SK-N-SH treated with all-trans-retinoic acid at 6 μM for 48 hours (cell line): ENCODE results near the gene VAMP1.

Source experiments
- ATAC-seq: fragments of 200-7000 bp; cut with Tn5 transposase; 3 replicates; pipeline ENCODE4 v1.9.1; 2020; ENCODE audit warnings: mild to moderate bottlenecking, moderate library complexity
- ARNTL ChIP-seq: fragments of 450-650 bp; formaldehyde crosslinking; IDR thresholded peaks from 2 replicates; pipeline ENCODE4 v1.5.0; 2020; ENCODE audit warnings: low read depth, mild to moderate bottlenecking, moderate library complexity, borderline replicate concordance
- BACH2 ChIP-seq: fragments of 250-450 bp; sonication (Bioruptor Pico); IDR thresholded peaks from 2 replicates; pipeline ENCODE4 v1.9.0; 2021; ENCODE audit warnings: mild to moderate bottlenecking, borderline replicate concordance
- CSDC2 ChIP-seq: fragments of 250-450 bp; sonication (Bioruptor Pico); IDR thresholded peaks from 2 replicates; pipeline ENCODE4 v1.5.0; 2020; ENCODE audit warnings: mild to moderate bottlenecking, moderate library complexity
- ESRRG ChIP-seq: fragments of 250-450 bp; sonication (Bioruptor Pico); IDR thresholded peaks from 2 replicates; pipeline ENCODE4 v1.6.1; 2021; ENCODE audit warnings: mild to moderate bottlenecking
- GLIS3 ChIP-seq: fragments of 250-450 bp; sonication (Bioruptor Pico); IDR thresholded peaks from 2 replicates; pipeline ENCODE4 v1.5.0; 2020; ENCODE audit warnings: mild to moderate bottlenecking, moderate library complexity
- ISL1 ChIP-seq: fragments of 250-450 bp; sonication (Bioruptor Pico); IDR thresholded peaks from 2 replicates; pipeline ENCODE4 v2.1.2; 2022; ENCODE audit warnings: mild to moderate bottlenecking, moderate library complexity
- OSR1 ChIP-seq: fragments of 250-450 bp; sonication (Bioruptor Pico); IDR thresholded peaks from 2 replicates; pipeline ENCODE4 v1.8.0; 2022; ENCODE audit warnings: moderate library complexity, mild to moderate bottlenecking, inconsistent platforms
- PPARA ChIP-seq: fragments of 250-450 bp; sonication (Bioruptor Pico); IDR thresholded peaks from 2 replicates; pipeline ENCODE4 v1.5.0; 2020; ENCODE audit warnings: mild to moderate bottlenecking, borderline replicate concordance
- RARB ChIP-seq: fragments of 250-450 bp; sonication (Bioruptor Pico); IDR thresholded peaks from 2 replicates; pipeline ENCODE4 v1.8.0; 2021; ENCODE audit warnings: mild to moderate bottlenecking, moderate library complexity
- TCF4 ChIP-seq: fragments of 250-450 bp; sonication (Bioruptor Pico); IDR thresholded peaks from 2 replicates; pipeline ENCODE4 v1.8.0; 2021; ENCODE audit warnings: mild to moderate bottlenecking, moderate library complexity, borderline replicate concordance
- TOX ChIP-seq: fragments of 250-450 bp; sonication (Bioruptor Pico); IDR thresholded peaks from 2 replicates; pipeline ENCODE4 v1.8.0; 2021; ENCODE audit warnings: mild to moderate bottlenecking, moderate library complexity, borderline replicate concordance
- ZC3H10 ChIP-seq: fragments of 250-450 bp; sonication (Bioruptor Pico); IDR thresholded peaks from 2 replicates; pipeline ENCODE4 v1.5.1; 2021; ENCODE audit warnings: mild to moderate bottlenecking, moderate library complexity
- ZFP3 ChIP-seq: fragments of 250-450 bp; sonication (Bioruptor Pico); IDR thresholded peaks from 2 replicates; pipeline ENCODE4 v1.5.0; 2020; ENCODE audit warnings: mild to moderate bottlenecking, moderate library complexity
- ZNF565 ChIP-seq: fragments of 450-650 bp; formaldehyde crosslinking; conservative IDR thresholded peaks from 2 replicates; pipeline ENCODE4 v1.5.0; 2020; ENCODE audit warnings: low read depth, mild to moderate bottlenecking, moderate library complexity
- ZNF70 ChIP-seq: fragments of 450-650 bp; formaldehyde crosslinking; IDR thresholded peaks from 2 replicates; pipeline ENCODE4 v1.5.0; 2020; ENCODE audit warnings: mild to moderate bottlenecking, moderate library complexity
- ZNF8 ChIP-seq: fragments of 450-650 bp; formaldehyde crosslinking; IDR thresholded peaks from 2 replicates; pipeline ENCODE4 v1.5.0; 2020; ENCODE audit warnings: mild to moderate bottlenecking, moderate library complexity
- TF ChIP-seq, protein P1 (sequence below): fragments of 250-450 bp; sonication (Bioruptor Pico); IDR thresholded peaks from 2 replicates; pipeline ENCODE4 v1.5.1; 2021; ENCODE audit warnings: mild to moderate bottlenecking, moderate library complexity
- TF ChIP-seq, protein P2 (sequence below): fragments of 250-450 bp; sonication (Bioruptor Pico); IDR thresholded peaks from 2 replicates; pipeline ENCODE4 v1.5.0; 2020; ENCODE audit warnings: mild to moderate bottlenecking, moderate library complexity
- TF ChIP-seq, protein P3 (sequence below): fragments of 250-450 bp; sonication (Bioruptor Pico); IDR thresholded peaks from 2 replicates; pipeline ENCODE4 v1.8.0; 2021; ENCODE audit warnings: low read depth, mild to moderate bottlenecking, moderate library complexity, borderline replicate concordance

Gene VAMP1

DNA sequence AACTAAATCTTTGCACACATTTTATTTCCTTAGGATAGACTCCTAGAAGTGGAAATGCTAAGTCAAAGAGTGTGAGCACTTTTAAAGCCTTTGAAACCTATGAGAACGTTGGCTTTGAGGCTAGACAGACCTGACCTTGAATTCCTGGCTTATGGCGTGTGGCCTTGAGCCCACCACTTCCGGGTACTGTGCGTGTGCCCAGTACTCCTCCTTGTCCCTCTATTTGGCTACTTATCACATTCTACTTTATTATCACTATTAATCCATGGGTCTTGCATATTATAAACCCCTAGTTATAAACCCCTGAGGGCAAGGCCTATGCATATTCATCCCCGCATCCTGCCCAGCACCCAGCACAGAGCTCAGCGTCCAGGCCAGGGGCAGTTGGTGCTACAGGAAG is 51.7 kb downstream of the VAMP1 start:
- no peak for ATAC-seq
- TF ChIP-seq RARB (no peak), PPARA (no peak), ISL1 (CRISPR knock-in tag) (no peak), ZNF565 (CRISPR knock-in tag) (no peak), ESRRG (CRISPR knock-in tag) (no peak), CSDC2 (no peak), ARNTL (CRISPR knock-in tag) (no peak), OSR1 (CRISPR knock-in tag) (no peak), TOX (CRISPR knock-in tag) (no peak), ZC3H10 (CRISPR knock-in tag) (no peak), GLIS3 (CRISPR knock-in tag) (no peak), ZNF8 (CRISPR knock-in tag) (no peak), ZFP3 (CRISPR knock-in tag) (no peak)
- TF ChIP-seq, protein P1, sequence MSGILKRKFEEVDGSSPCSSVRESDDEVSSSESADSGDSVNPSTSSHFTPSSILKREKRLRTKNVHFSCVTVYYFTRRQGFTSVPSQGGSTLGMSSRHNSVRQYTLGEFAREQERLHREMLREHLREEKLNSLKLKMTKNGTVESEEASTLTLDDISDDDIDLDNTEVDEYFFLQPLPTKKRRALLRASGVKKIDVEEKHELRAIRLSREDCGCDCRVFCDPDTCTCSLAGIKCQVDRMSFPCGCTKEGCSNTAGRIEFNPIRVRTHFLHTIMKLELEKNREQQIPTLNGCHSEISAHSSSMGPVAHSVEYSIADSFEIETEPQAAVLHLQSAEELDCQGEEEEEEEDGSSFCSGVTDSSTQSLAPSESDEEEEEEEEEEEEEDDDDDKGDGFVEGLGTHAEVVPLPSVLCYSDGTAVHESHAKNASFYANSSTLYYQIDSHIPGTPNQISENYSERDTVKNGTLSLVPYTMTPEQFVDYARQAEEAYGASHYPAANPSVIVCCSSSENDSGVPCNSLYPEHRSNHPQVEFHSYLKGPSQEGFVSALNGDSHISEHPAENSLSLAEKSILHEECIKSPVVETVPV (CRISPR knock-in tag): no peak
- TF ChIP-seq, protein P2, sequence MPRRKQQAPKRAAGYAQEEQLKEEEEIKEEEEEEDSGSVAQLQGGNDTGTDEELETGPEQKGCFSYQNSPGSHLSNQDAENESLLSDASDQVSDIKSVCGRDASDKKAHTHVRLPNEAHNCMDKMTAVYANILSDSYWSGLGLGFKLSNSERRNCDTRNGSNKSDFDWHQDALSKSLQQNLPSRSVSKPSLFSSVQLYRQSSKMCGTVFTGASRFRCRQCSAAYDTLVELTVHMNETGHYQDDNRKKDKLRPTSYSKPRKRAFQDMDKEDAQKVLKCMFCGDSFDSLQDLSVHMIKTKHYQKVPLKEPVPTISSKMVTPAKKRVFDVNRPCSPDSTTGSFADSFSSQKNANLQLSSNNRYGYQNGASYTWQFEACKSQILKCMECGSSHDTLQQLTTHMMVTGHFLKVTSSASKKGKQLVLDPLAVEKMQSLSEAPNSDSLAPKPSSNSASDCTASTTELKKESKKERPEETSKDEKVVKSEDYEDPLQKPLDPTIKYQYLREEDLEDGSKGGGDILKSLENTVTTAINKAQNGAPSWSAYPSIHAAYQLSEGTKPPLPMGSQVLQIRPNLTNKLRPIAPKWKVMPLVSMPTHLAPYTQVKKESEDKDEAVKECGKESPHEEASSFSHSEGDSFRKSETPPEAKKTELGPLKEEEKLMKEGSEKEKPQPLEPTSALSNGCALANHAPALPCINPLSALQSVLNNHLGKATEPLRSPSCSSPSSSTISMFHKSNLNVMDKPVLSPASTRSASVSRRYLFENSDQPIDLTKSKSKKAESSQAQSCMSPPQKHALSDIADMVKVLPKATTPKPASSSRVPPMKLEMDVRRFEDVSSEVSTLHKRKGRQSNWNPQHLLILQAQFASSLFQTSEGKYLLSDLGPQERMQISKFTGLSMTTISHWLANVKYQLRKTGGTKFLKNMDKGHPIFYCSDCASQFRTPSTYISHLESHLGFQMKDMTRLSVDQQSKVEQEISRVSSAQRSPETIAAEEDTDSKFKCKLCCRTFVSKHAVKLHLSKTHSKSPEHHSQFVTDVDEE (CRISPR knock-in tag): no peak
- TF ChIP-seq, protein P3, sequence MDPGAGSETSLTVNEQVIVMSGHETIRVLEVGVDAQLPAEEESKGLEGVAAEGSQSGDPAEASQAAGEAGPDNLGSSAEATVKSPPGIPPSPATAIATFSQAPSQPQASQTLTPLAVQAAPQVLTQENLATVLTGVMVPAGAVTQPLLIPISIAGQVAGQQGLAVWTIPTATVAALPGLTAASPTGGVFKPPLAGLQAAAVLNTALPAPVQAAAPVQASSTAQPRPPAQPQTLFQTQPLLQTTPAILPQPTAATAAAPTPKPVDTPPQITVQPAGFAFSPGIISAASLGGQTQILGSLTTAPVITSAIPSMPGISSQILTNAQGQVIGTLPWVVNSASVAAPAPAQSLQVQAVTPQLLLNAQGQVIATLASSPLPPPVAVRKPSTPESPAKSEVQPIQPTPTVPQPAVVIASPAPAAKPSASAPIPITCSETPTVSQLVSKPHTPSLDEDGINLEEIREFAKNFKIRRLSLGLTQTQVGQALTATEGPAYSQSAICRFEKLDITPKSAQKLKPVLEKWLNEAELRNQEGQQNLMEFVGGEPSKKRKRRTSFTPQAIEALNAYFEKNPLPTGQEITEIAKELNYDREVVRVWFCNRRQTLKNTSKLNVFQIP (CRISPR knock-in tag): no peak

DNA sequence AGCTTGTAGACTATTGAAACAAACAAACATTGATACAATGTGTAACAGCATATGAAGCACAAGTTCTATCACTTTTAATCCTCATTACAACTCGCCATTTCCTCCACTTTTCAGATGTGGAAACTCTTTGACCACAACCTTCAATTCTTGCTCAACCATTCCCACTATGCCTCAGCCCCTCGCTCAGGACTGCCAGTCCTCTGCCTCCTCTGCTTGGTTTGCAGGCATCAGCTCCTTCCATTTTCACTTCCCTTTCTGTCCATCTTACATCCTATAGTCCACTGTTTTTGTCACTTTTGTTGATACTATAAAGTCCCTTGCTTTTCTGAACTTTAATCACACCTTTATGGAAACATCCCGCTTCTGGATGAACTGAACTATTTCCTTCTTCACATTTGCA is 53.9 kb downstream of the VAMP1 start:
- no peak for TF ChIP-seq ZNF8 (CRISPR knock-in tag)
- TF ChIP-seq, protein P2 (CRISPR knock-in tag): no peak
- TF ChIP-seq, protein P1 (CRISPR knock-in tag): no peak
- TF ChIP-seq TCF4 (CRISPR knock-in tag): no peak
- no peak for TF ChIP-seq ESRRG (CRISPR knock-in tag)
- no peak for TF ChIP-seq ARNTL (CRISPR knock-in tag)
- TF ChIP-seq, protein P3 (CRISPR knock-in tag): no peak
- no peak for TF ChIP-seq ZNF70 (CRISPR knock-in tag)
- TF ChIP-seq ZNF565 (CRISPR knock-in tag): no peak
- TF ChIP-seq BACH2 (CRISPR knock-in tag): no peak
- ATAC-seq: no peak
